GM18498 (cell line): ENCODE measurements around the gene POLDIP3.
A peak's percentile ranks its signal among the peaks of the same experiment; 100 is the strongest.
"Not testable (repeated sequence)": the region's sequence is repeated elsewhere in the genome, so short reads cannot be mapped to it uniquely, and the experiment has no call there.

Experiments
- ATAC-seq: cut with Tn5 transposase; IDR thresholded peaks from one replicate; pipeline ENCODE4 v1.9.1; 2021; ENCODE audit warnings: mild to moderate bottlenecking, moderate library complexity; ENCODE audit not compliant: unreplicated experiment

Gene POLDIP3

DNA sequence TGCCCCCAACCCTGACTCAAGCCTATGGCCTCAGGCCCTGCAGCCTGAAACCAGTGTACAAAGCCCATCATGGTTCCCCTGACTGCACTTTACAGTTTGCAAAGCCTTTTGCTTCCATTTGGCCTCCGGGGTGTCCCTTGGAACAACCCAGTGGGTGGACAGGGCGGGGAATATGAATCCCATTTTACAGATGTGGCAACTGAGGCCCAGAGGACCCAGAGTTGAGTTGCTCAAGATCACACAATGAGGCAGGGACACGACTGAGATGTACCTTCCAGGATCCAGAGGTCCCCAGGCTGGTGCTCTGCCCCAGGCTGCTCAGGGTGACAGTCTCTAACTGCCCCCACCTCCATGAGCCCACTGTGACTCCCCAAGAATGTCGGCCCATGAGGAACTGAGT, 5.4 kb upstream of the POLDIP3 start:
- no peak for ATAC-seq

DNA sequence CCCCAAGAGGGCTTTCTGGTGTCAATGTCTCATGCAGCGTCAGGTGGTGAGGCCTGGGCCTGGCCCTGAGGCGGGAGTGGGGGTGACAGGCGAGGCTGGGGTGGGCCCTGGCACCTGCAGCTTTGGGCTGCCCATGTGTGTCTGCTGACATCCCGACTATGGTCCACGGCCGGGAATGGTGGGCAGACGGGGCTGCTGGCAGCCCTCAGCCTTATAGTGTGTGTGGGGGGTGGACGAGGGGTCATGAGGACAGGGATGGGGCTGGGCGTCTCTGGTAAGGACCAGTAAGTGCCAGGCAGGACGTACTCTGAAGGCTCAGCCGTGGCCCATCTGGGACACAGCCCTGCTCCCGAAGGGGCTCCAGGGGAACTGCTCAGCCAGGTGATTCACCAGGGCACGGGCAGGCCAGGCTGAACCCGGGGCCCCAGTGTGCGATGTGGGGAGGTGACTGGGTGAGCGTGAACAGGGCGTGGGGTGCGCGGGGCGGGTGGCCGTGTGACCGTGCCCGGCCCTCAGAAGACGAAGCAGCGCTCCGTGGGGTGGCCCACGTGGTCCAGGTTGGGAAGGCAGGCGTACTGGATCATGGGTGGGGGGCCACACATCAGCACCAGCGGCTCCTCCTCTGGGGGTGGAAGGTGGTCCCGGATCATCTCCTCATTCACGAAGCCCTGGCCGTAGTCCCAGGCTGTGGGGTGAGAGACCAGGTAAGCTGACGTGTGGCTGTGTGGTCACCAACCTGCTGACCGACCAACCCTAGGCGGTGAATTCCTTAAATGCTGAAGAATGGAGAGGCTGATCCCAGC, 4.8 kb upstream of the POLDIP3 start:
- no peak for ATAC-seq

DNA sequence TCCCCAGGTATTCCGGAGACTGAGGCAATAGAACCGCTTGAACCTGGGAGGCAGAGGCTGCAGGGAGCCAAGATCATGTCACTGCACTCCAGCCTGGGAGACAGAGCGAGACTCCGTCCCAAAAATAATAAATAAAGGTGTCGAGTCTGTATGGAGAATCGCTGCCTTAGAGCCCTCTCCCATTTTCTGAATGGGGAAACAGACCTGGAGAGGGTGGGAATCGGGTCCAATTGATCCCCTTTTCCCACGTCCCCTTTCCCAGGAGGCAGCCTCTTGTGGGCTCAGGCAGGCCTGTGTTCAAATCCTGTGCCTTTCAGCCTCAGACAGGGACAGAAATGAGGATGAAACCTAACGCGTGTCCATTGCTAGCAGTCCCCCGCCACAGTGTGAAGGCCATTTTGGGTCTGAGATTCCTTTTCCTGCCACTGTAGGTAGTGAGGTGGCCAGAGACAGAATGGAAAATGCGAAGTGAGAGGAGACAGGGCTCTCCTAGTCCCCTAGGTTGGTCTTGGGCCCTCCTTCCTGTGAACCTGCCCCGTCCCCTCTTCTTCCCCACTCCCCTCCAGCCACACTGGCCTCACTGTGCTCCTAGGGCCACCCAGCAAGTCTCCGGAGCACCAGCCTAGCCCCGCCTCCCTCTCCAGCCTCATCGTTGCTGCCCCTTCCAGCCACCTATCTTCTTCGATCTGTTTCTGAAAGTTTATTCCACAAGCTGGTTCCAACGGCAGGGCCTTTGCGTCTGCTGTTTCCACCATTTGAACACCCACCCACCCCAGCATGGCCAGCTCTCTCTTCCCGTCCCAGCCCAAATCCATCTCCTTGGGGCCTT, 2.7 kb upstream of the POLDIP3 start:
- ATAC-seq, result no peak

DNA sequence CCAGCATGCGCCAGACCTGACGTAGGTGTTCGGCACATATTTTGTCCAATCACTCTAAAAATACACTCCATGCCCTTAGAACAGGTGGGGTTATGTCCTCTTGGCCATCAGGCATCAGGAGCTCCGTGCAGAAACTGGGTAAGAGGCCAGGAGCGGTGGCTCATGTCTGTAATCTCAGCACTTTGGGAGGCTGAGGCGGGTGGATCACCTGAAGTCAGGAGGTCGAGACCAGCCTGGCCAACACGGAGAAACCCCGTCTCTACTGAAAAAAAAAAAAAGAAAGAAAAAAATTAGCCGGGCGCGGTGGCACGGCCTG, 1.1 kb upstream of the POLDIP3 start:
- ATAC-seq, result not testable (repeated sequence)

DNA sequence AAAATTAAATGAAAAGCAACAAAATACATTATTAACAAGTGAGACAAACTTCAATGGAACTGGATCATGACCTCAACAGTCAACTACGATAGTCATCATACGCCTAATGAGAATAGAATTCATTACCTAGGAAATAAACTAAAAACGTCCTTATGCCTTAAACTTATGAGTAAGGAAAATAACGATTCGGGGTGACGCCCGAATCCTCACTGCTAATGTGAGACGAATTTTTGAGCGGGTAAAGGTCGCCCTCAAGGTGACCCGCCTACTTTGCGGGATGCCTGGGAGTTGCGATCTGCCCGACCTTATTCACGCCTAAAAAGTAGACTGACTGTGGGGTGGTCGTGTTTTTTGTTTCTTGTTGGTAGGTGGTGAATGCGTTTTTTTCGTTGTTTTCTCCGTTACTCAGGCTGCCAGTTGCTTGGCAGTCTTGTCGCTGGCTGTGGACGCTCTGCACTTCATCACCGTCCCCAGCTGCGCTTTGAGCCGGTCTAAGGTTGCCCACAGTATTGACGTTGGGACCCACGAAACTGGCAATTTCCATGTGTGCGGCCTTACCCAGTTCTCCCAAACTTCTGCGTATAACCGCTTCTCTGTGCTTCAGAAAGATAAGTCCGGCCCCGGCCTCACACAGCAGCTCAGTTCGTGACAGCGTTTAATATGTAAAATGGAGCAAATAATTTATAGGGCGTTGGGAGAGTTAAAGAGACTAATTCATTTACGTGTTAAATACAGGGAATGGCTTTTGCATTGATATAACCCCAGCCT, 593 bp upstream of the POLDIP3 start:
- ATAC-seq, result peak; percentile 63

DNA sequence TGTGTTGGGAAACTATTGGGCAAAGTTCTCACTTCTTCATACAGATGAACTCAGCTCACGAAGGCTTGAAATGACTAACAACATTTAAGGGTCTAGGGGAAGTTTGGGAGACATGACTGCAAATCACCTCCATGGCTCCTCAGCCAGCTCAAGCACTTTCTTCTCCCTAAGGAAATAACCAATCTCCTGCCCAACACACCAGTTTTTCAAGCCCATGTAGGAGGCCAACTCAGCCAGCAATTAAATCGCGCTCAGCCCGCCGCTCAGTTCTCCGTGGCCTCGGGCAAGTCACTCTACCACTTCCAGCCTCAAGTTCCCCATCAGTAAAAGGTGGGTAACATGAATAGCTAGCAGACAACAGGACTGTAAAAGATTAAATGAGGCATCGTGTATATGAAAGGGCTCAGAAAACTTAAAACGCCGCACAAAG, 796 bp downstream of the POLDIP3 start:
- no peak for ATAC-seq

DNA sequence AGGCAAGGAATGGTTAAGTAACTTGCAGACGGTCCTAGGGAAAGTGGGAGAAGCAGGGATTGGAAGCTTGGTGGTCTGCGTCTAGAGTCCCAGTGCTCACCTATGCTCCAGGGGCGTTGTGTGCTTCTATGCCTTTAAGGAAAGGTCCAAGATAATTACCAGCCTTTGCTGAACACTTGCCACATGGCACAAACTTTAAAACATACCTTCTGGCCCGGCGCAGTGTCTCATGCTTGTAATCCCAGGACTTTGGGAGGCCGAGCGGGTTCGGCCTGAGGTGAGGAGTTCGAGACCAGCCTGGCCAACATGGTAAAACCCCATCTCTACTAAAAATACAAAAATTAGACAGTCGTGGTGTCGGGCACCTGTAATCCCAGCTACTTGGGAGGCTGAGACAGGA, 2.3 kb downstream of the POLDIP3 start:
- ATAC-seq, result no peak

DNA sequence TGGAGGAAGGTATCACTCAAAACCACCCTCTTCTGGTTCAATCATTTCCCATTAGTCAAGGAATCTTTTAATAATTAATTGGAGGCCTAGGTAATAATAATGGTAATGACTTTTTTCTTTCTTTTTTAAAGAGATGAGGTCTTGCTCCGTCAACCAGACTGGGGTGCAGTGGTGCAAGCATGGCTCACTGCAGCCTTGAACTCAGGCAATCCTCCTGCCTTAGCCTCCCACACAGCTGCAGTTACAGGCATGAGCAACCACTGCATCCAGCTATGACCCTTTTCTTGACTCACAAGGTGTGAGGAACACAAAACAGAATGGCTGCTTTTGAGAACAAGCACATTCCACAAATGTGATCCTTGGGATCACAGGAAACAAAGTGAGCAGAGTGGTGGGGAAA, 3.6 kb downstream of the POLDIP3 start:
- ATAC-seq, result no peak

DNA sequence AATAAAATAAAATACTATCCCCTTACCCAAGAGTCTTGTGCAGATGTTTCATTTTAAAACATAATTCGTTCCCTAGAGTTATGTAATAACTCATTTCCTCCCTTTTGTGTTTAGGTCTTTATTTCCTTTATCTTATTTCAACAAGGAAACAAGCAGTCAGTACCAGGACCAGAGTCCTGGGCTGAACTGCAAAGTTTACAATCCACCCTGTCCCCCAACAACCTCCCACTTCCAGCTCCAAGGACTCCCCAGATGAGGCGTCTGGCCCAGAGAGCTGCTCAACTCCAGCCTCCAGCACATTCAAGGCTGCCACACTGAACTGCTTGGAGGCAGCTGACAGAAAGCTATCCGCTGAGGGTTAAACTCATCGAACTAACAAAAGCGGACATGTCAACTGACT, 4.5 kb downstream of the POLDIP3 start:
- no peak for ATAC-seq

DNA sequence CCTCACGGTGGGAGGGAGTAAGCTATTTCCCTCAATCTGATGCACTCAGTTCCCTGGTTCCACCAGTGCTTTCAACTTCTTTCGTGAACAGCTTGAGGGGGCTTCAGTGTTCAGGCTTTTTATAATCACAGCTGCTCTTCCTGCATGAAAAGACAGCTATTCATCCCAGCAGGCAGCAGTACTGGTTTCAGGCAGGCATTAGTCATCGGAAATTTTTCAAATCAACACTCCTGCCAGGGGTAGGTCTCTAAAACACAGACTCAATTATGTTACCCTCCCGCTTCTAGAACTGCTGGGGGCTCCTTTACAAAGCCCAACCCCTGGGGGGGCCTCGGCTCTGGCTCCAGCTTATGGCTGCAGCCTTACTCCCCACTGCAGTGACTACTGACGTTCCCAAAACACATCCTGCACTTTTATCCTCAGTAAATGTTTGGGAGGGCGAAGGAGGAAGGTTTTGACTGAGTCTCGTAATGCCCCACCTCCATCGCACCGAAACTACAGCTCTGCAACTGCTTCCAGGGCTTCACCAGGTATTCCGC, 5.8 kb downstream of the POLDIP3 start:
- no peak for ATAC-seq

DNA sequence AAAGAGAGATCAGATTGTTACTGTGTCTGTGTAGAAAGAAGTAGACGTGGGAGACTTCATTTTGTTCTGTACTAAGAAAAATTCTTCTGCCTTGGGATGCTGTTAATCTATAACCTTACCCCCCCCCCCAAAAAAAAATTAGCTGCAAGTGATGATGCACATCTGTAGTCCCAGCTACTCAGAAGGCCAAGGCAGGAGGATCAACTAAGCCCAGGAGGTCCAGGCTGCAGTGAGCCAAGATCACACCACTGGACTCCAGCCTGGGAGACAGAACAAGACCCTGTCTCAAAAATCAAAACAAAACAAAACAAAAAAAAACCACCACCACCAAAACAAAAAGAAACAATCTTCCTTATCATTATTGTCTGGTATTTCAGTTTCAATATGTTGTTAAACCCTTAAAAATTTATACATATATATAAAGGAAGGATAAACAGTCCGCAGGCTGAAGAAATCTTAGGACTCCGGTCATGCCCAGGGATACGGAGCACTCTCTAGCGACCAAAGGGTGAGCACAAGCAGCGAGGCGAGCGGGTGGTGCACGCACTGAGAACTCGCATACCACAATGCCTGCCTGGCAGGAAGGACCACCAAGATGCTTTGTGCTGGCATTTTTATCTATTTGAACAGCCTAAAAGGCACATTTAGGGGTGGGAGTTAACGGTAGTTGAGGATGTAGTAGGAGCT, 6.4 kb downstream of the POLDIP3 start:
- no peak for ATAC-seq

DNA sequence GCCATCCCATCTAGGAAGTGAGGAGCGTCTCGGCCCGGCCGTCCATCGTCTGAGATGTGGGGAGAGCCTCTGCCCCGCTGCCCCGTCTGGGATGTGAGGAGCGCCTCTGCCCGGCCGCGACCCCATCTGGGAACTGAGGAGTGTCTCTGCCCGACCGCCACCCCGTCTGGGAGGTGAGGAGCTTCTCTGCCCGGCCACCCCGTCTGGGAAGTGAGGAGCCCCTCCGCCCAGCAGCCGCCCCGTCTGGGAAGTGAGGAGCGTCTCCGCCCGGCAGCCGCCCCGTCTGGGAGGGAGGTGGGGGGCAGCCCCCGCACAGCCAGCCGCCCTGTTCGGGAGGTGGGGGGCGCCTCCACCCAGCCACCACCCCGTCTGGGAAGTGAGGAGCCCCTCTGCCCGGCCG, 7.0 kb downstream of the POLDIP3 start:
- ATAC-seq, result not testable (repeated sequence)

DNA sequence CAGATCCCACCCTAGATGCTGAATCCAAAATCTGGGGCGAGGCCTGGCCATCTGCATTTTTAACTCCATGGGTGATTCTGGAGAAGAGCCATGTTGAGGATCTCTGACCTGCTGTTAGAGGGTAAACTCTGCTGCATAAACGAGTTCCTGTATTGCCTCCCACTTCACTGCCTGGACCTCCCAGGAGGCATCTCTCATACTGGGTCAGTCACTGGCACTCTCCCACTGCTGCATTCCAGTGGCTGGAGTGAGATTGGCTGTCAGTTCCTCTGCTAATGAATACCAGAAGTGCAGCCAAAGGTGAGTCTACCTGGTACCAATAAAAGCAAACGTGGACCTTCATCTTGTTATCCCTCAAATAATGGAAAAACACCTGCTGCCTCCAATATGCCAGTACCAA, 10.3 kb downstream of the POLDIP3 start:
- no peak for ATAC-seq

DNA sequence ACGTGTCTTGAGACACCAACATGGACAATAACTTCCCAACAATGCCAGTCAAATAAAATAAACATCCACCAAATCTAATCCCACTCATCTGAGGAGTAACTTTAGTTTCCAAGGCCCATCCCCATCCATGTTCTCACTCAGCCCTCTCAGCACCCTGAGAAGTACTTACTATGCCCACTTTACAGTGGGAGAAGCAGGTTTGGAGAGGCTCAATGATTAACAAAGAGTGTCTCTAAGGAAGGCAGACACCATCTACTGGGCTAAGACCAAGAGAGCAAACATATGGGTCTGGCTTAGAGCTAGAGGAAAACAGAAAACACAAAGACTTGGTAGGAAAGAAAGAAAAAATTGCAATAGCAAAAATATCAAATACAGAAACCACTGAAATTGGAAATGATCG, 11.3 kb downstream of the POLDIP3 start:
- ATAC-seq, result no peak

DNA sequence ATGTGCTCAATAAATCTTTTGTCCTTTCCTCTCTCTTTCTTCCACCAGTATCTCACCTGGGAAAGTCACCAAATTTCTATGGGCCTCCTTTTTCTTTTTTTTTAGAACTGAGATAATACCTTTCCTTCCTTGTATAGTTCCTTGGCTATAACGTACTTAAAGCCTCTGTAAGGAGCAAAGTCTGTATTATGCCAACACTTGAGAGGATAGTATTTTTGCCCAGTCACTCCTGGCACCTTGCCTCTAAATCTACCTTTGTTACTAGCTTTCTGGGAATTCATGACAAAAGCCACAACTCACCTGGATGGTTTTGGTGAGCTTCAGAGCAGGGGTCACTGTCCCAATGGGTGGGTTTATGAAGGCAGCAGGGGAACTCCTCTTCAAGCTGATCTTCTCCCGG, 12.2 kb downstream of the POLDIP3 start:
- no peak for ATAC-seq

DNA sequence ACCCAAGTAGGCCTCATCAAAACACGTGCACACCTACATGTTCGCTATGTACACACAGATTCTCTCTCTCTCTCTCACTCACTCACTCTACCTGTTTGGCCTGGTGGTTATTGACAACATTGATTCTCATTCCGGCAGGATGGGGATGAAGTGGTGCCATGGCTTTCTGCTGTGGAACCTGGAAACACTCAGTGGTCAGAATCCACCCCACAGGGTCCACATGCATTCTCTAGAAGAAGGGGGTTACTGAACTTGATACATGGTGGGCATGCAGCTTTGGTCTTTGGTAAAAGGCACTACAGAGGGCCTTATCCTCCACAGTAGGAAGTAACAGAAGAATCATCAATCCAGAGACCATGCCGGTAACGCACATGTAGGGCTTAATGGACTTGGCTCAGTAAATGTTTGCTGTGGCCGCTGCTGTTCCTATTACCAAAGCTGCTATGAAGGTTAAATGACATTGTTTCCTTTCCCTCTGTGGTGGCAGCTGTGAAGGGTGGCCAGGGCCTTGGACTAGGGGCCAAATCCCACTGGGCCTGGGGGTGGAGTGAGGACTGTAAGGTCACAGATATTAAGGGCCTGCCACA, 12.7 kb downstream of the POLDIP3 start:
- ATAC-seq, result no peak

DNA sequence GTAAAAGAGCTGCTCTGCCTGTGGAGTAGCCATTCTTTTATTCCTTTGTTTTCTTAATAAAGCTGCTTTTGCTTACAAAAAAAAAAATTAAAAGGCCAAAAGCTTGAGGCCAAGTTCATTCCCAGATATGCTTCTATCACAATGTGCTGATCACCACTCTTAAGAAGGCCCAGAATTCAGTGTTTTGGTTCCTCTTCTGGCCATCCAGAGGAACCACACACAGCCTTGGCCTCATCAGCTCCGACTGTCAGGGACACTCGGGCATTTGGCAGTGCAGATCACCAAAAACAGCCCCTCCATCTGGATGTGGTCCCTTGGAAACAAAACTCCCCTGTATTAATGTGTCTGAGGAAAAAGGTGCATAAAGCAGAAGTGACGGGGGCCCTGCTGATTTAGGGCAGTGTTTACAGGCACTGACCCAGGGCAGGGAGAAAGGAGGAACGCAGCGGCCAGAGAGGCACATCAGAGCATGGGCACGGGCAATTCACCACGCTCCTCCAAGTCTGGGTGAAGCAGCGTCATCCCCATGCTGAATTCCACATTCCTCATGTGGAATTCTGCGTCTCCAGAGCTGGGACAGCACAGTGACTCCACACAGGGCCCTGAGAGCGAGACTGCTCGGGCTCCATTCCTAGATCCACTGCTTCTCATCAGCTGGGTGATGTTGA, 17.7 kb downstream of the POLDIP3 start:
- no peak for ATAC-seq

DNA sequence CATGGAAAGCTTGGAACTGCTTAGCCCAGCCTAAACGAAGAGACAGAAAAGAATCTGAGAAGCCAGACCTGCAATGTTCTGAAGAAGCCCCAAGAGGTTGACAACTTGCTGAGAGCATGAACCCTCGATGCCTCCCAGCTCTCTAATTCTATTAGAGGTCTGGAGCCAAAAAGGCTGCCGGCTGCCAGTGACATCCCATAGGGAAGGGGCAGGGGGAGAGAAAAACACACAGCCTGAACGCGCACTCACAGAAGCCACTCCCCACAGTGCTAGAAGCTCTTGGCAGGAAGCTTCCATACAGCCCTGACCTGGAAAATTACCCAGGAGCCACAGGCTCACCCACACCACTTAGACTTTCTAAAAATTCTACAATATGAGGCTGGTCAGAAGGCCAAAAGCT, 18.3 kb downstream of the POLDIP3 start:
- no peak for ATAC-seq

DNA sequence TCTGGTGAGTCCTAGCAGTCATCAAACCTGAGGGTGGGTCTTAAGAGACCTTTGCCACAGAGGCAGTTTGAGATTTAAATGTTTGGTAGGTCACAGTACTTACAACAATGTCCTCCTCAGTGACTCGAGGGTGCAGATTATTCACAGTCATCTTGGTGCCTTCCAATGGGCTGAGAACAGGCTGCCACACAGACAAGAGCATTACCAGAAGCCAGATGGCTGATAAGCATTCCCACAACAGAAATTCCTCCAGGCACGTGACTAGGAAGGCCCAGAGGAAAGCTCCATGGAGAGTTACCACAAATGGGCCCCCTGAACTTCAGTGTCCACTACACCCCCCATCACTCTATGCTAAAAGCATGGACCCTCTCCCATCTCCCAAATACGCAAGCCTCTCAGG, 19.2 kb downstream of the POLDIP3 start:
- no peak for ATAC-seq

DNA sequence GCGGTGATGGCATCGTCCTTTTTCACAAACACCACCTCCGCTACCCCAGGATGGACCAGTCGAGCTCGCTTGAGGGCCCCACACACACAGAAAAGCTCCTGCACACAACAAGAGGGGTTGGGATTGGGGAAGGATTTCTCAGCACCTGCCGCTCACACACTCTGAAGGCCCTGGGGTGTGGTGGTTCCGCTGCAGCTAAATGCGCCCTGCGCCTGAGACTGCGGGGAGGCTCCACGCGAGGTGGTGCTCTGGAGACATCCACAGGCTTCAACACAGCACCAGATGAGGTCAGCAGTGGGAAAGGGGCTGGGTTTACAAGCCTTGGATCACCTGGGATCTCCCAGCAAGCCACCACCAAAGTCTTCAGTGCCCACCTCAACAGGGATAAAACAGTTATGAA, 22.7 kb downstream of the POLDIP3 start:
- no peak for ATAC-seq
